ENCODE results near the gene CCT7. TPM values are rescaled to one million over a fixed set of nuclear protein-coding genes. Genes with fewer than 3 reads are reported as not detected.

CCT7 gene
- total and polyA plus RNA-seq, 2 donors (not counting 1 experiment from before 2014, with no cell fraction given), result 94.4 to 160 TPM

DNA sequence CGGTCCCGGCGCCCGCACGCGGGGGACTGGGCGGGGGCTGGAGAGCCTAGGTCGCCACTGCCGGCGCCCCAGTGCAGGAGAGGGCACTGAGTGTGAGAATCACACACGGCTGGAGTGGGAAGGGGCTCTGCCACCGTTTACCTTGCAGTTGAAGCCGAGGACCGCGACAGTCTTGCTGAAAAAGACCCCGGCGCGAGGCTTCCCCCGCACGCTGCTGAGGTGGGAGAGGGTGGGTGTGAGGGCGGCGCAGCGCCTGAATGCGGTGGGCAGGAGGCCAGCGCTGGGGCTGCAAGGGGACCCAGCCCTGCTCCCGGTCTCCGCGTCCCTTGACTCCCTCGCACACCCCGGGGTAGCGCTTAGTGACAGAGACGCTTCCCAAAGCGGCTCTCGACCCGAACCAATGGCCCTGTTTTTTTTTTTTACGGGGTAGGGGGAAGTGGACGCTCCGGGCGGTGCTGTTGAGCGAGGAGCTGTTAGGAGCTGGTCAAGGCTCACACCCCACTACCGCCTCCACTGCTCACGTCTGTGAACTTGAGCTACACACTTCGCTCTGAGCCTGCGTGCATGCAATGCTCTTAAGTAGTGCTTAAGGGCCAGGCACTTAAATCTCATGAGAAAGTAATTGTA lies 30.9 kb upstream of the CCT7 start:
- 12% methylated on average over 35 of the region's 44 CpGs for WGBS (ENCODE audit: insufficient coverage)
- CTCF ChIA-PET, result no interaction called here
- peak overlapping the region; percentile 54 for H2AFZ ChIP-seq (ENCODE audit: insufficient read depth, low read depth, low read length, poor library complexity, severe bottlenecking)
- peaks cover 14 to 17% of the 10 kb centered on the region in 2 donors for H3K4me1 ChIP-seq (ENCODE audit: control insufficient read depth in 2 of 2, insufficient read depth in 2 of 2, low read length in 2 of 2)
- TF ChIP-seq, protein P1, sequence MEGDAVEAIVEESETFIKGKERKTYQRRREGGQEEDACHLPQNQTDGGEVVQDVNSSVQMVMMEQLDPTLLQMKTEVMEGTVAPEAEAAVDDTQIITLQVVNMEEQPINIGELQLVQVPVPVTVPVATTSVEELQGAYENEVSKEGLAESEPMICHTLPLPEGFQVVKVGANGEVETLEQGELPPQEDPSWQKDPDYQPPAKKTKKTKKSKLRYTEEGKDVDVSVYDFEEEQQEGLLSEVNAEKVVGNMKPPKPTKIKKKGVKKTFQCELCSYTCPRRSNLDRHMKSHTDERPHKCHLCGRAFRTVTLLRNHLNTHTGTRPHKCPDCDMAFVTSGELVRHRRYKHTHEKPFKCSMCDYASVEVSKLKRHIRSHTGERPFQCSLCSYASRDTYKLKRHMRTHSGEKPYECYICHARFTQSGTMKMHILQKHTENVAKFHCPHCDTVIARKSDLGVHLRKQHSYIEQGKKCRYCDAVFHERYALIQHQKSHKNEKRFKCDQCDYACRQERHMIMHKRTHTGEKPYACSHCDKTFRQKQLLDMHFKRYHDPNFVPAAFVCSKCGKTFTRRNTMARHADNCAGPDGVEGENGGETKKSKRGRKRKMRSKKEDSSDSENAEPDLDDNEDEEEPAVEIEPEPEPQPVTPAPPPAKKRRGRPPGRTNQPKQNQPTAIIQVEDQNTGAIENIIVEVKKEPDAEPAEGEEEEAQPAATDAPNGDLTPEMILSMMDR (IDR thresholded peaks at IDR 0.05), result no peak
- TF ChIP-seq EZH2 (IDR thresholded peaks at IDR 0.05; ENCODE audit: borderline replicate concordance, insufficient read depth, low read depth, low read length, poor library complexity, severe bottlenecking), result no peak
- H3K36me3 ChIP-seq (replicated peaks in 1 of 2; ENCODE audit: control extremely low read depth in 1 of 2, control insufficient read depth in 1 of 2, extremely low read depth in 1 of 2, insufficient read depth in 2 of 2, low read length in 1 of 2), result no peaks in the 10 kb centered on the region
- Mint-ChIP-seq H3K27ac (no peak overlapping the region), H3K4me3 (peak overlapping the region; percentile 59), H3K4me1 (peaks cover 11% of the 10 kb centered on the region), H3K9me3 (ENCODE audit: insufficient read depth) (no peaks in the 10 kb centered on the region), H3K27me3 (peaks cover 57% of the 10 kb centered on the region)
- intact Hi-C loops (cut with micrococcal nuclease), result no loop called here
- peaks cover 0 to 52% (median 20%) of the 10 kb centered on the region in 4 experiments for H3K27me3 ChIP-seq (replicated peaks in 1 of 4; ENCODE audit: control extremely low read depth in 1 of 4, control insufficient read depth in 3 of 4, insufficient read depth in 4 of 4, low read length in 3 of 4)
- POLR2A ChIA-PET, result interaction anchor here (0.7 kb wide), 1 partner anchor 9 kb away, joined by 3 read pairs; no protein-coding TSS in a partner anchor
- H3K9me3 ChIP-seq (ENCODE audit: control extremely low read depth in 1 of 3, control insufficient read depth in 2 of 3, insufficient read depth in 1 of 3, low read length in 2 of 3), result peaks cover 0 to 16% (median 1%) of the 10 kb centered on the region in 3 donors
- peak overlapping the region in 3 of 5 experiments; percentile 29 to 40 (median 39) for H3K4me3 ChIP-seq (ENCODE audit: control extremely low read depth in 1 of 5, extremely low read depth in 1 of 5, insufficient read depth in 1 of 5, low read depth in 2 of 5, low read length in 4 of 5)
- H3K27ac ChIP-seq (ENCODE audit: low read length in 2 of 2), result no peak overlapping the region
- H3K79me2 ChIP-seq (ENCODE audit: control insufficient read depth, insufficient read depth, low read length), result no peaks in the 10 kb centered on the region
- peak overlapping the region; percentile 77 for H3K4me2 ChIP-seq (replicated peaks; ENCODE audit: low read depth, low read length, poor library complexity, severe bottlenecking)
- DNase-seq (no peak), ATAC-seq (ENCODE audit: low read depth) (no peak)
- peak overlapping the region; percentile 37 for H3K9ac ChIP-seq (ENCODE audit: low read length)
- H4K20me1 ChIP-seq (ENCODE audit: control insufficient read depth, insufficient read depth, low read length, poor library complexity, severe bottlenecking), result no peaks in the 10 kb centered on the region

- H3K4me2 ChIP-seq (replicated peaks; ENCODE audit: low read depth, low read length, poor library complexity, severe bottlenecking), result no peak overlapping the region
- no peak overlapping the region for H2AFZ ChIP-seq (ENCODE audit: insufficient read depth, low read depth, low read length, poor library complexity, severe bottlenecking)
- peaks cover 14 to 17% of the 10 kb centered on the region in 2 donors for H3K4me1 ChIP-seq (ENCODE audit: control insufficient read depth in 2 of 2, insufficient read depth in 2 of 2, low read length in 2 of 2)
- Mint-ChIP-seq H3K27ac (no peak overlapping the region), H3K27me3 (peaks cover 55% of the 10 kb centered on the region), H3K4me1 (peaks cover 11% of the 10 kb centered on the region), H3K4me3 (no peak overlapping the region), H3K9me3 (ENCODE audit: insufficient read depth) (no peaks in the 10 kb centered on the region)
- H3K79me2 ChIP-seq (ENCODE audit: control insufficient read depth, insufficient read depth, low read length), result no peaks in the 10 kb centered on the region
- ATAC-seq (ENCODE audit: low read depth) (no peak), DNase-seq (no peak)
- peaks cover 0 to 59% (median 16%) of the 10 kb centered on the region in 4 experiments for H3K27me3 ChIP-seq (replicated peaks in 1 of 4; ENCODE audit: control extremely low read depth in 1 of 4, control insufficient read depth in 3 of 4, insufficient read depth in 4 of 4, low read length in 3 of 4)
- no peak overlapping the region for H3K27ac ChIP-seq (ENCODE audit: low read length in 2 of 2)
- H3K9me3 ChIP-seq (ENCODE audit: control extremely low read depth in 1 of 3, control insufficient read depth in 2 of 3, insufficient read depth in 1 of 3, low read length in 2 of 3), result peaks cover 0 to 16% (median 1%) of the 10 kb centered on the region in 3 donors
- intact Hi-C loops (cut with micrococcal nuclease), result no loop called here
- no peaks in the 10 kb centered on the region for H4K20me1 ChIP-seq (ENCODE audit: control insufficient read depth, insufficient read depth, low read length, poor library complexity, severe bottlenecking)
- H3K36me3 ChIP-seq (replicated peaks in 1 of 2; ENCODE audit: control extremely low read depth in 1 of 2, control insufficient read depth in 1 of 2, extremely low read depth in 1 of 2, insufficient read depth in 2 of 2, low read length in 1 of 2), result no peaks in the 10 kb centered on the region
- ChIA-PET CTCF (no interaction called here), POLR2A (no interaction called here)
- H3K9ac ChIP-seq (ENCODE audit: low read length), result no peak overlapping the region
- 90% methylated on average over 2 of the region's 6 CpGs for WGBS (ENCODE audit: insufficient coverage)
- no peak overlapping the region for H3K4me3 ChIP-seq (ENCODE audit: control extremely low read depth in 1 of 5, extremely low read depth in 1 of 5, insufficient read depth in 1 of 5, low read depth in 2 of 5, low read length in 4 of 5)
- TF ChIP-seq EZH2 (IDR thresholded peaks at IDR 0.05; ENCODE audit: borderline replicate concordance, insufficient read depth, low read depth, low read length, poor library complexity, severe bottlenecking), result no peak
- TF ChIP-seq, protein P1 (IDR thresholded peaks at IDR 0.05), result no peak
These were observed 28.5 kb upstream of the CCT7 start for GRCh38 chr2:73205611-73206010.
